K562 (cell line): ENCODE results near the gene DUSP19. TPM values are rescaled to one million over a fixed set of nuclear protein-coding genes. Genes with fewer than 3 reads are reported as not detected.

Experiments used
- BDP1 ChIP-seq: IDR thresholded peaks from 3 replicates; pipeline ENCODE4 v1.6.1; 2011; ENCODE audit not compliant: insufficient read length, insufficient read depth
- E2F3 ChIP-seq: fragments of 250-450 bp; sonication (Bioruptor Pico); IDR thresholded peaks from 2 replicates; pipeline ENCODE4 v1.4.0; 2020; ENCODE audit warnings: mild to moderate bottlenecking
- FOXM1 ChIP-seq, 2 experiments: fragments of 450-650 bp in 1 of 2; sonication (generic) in 1 of 2; formaldehyde crosslinking in 1 of 2; IDR thresholded peaks; 2 replicates each; pipeline versions ENCODE4 v1.6.1 to v1.9.0; 2017 to 2022; ENCODE audit warnings: low read depth in 2 of 2, mild to moderate bottlenecking in 2 of 2, missing genetic modification reagents in 1 of 2, moderate library complexity in 1 of 2
- HMG20B ChIP-seq: fragments of 250-450 bp; sonication (Bioruptor Pico); IDR thresholded peaks from 2 replicates; pipeline ENCODE4 v1.5.0; 2021; ENCODE audit warnings: mild to moderate bottlenecking
- KDM1A ChIP-seq, 2 experiments: fragments of 450-650 bp; IDR thresholded peaks; 2 replicates each; pipeline ENCODE4 v1.6.1; 2016; ENCODE audit warnings: mild to moderate bottlenecking in 2 of 2
- MXI1 ChIP-seq: IDR thresholded peaks from 2 replicates; pipeline ENCODE4 v1.6.1; 2011; ENCODE audit warnings: low read depth, mild to moderate bottlenecking, improper control_type of control experiment, low read length
- RAD21 ChIP-seq, 2 experiments: fragments of 250-450 bp in 1 of 2; fragments of 450-650 bp in 1 of 2; sonication (Bioruptor Pico) in 1 of 2; formaldehyde crosslinking in 1 of 2; IDR thresholded peaks in 1 of 2; conservative IDR thresholded peaks in 1 of 2; 2 replicates each; pipeline versions ENCODE4 v1.4.0 to v1.8.0; 2020 to 2022; ENCODE audit warnings: mild to moderate bottlenecking in 2 of 2, moderate library complexity in 1 of 2
- REST ChIP-seq, 2 experiments: fragments of 450-650 bp; formaldehyde crosslinking in 1 of 2; IDR thresholded peaks; 2 replicates each; pipeline versions ENCODE4 v1.4.0 to v1.6.1; 2014 to 2020; ENCODE audit warnings: mild to moderate bottlenecking in 2 of 2, borderline replicate concordance in 1 of 2, low read depth in 1 of 2
- ZNF3 ChIP-seq: fragments of 250-450 bp; sonication (Bioruptor Pico); IDR thresholded peaks from 2 replicates; pipeline ENCODE4 v1.5.0; 2021; ENCODE audit warnings: mild to moderate bottlenecking, moderate library complexity
- ZNF609 ChIP-seq: sonication (generic); formaldehyde crosslinking; IDR thresholded peaks from 2 replicates; pipeline ENCODE4 v1.8.1; 2023; ENCODE audit warnings: missing genetic modification reagents, mild to moderate bottlenecking, borderline replicate concordance
- polyA plus RNA-seq, 8 experiments: library from polyadenylated mRNA; depleted of rRNA in 4 of 8; stranded (reverse) in 5 of 8; unstranded in 3 of 8; fragments of >200 nt; fragmentation: Nextera tagmentation in 2 of 8; fragmentation: Illumina TruSeq in 1 of 8; extraction: Ambion mirVana in 2 of 8; extraction: Trizol in 1 of 8; gene quantifications; 2 replicates each; pipeline versions ENCODE4 v1.2.1 to v1.2.3, GENCODE V29; 2011 to 2014; ENCODE audit warnings: inconsistent platforms in 1 of 8, missing spikeins in 1 of 8
- total RNA-seq, 7 experiments: library from RNA; depleted of rRNA in 6 of 7; stranded (reverse); fragments of >200 nt in 6 of 7; fragmentation: Illumina TruSeq in 2 of 7; extraction: Trizol in 2 of 7; gene quantifications; 2 replicates each; pipeline versions ENCODE4 v1.2.1 to v1.2.3, GENCODE V29; 2011 to 2021; ENCODE audit warnings: low replicate concordance in 1 of 7

DUSP19 gene
- total and polyA plus RNA-seq, 9 of the 15 experiments (the other 6 are each of a cell fraction or from before 2014, with no cell fraction given): 1.6 to 6.3 (median 3.1) TPM

GRCh38 chr2:183124222-183124956, 45.8 kb downstream of the DUSP19 start, which contains the start of gene NUP35 (continued):
- TF ChIP-seq ZNF609 (CRISPR knock-in tag): 0 out of 2 replicates have a peak, but pooled peaks have one; percentile 24
- TF ChIP-seq BDP1: no peak
- TF ChIP-seq E2F3 (CRISPR knock-in tag): no peak
- TF ChIP-seq MXI1: peak; percentile 99
- TF ChIP-seq RAD21 (CRISPR knock-in tag; conservative IDR thresholded peaks at IDR 0.05 in 1 of 2, IDR thresholded peaks at IDR 0.05 in 1 of 2): peak in 1 of 2 experiments; percentile 1; a peak in 1 of 4 replicates
- TF ChIP-seq ZNF3: no peak
- peak; percentile 92 for TF ChIP-seq FOXM1 (IDR thresholded peaks at IDR 0.05; ENCODE audit: low read depth)
- TF ChIP-seq FOXM1 (CRISPR knock-in tag; IDR thresholded peaks at IDR 0.05; ENCODE audit: low read depth): 0 out of 2 replicates have a peak, but pooled peaks have one; percentile 36
- peak; percentile 47 for TF ChIP-seq REST (IDR thresholded peaks at IDR 0.05; ENCODE audit: borderline replicate concordance)
- TF ChIP-seq REST (CRISPR knock-in tag; IDR thresholded peaks at IDR 0.05; ENCODE audit: low read depth): 0 out of 2 replicates have a peak, but pooled peaks have one; percentile 33
- TF ChIP-seq HMG20B (CRISPR knock-in tag): no peak
- peak; percentile 60 to 85; a peak in 3 of 4 replicates for TF ChIP-seq KDM1A (IDR thresholded peaks at IDR 0.05)
